Esophagus squamous epithelium (tissue), 4 donors: ENCODE data around the gene LZTR1.
"Not testable (repeated sequence)": the region's sequence is repeated elsewhere in the genome, so short reads cannot be mapped to it uniquely, and the experiment has no call there.

Experiments used
- POLR2A ChIP-seq, 4 donors: fragments of 450-650 bp; IDR thresholded peaks; one replicate each; pipeline ENCODE4 v1.6.1; 2017; ENCODE audit warnings: antibody characterized with exemption in 4 of 4, mild to moderate bottlenecking in 4 of 4, moderate library complexity in 3 of 4
- TF ChIP-seq, protein P1 (sequence below), 6 experiments: fragments of 450-650 bp in 4 of 6; fragments of 200-600 bp in 2 of 6; sonication (generic) in 2 of 6; IDR thresholded peaks; one replicate each; pipeline ENCODE4 v1.5.1; 2016 to 2019; ENCODE audit warnings: antibody characterized with exemption in 6 of 6, mild to moderate bottlenecking in 4 of 6, moderate library complexity in 4 of 6

DNA sequence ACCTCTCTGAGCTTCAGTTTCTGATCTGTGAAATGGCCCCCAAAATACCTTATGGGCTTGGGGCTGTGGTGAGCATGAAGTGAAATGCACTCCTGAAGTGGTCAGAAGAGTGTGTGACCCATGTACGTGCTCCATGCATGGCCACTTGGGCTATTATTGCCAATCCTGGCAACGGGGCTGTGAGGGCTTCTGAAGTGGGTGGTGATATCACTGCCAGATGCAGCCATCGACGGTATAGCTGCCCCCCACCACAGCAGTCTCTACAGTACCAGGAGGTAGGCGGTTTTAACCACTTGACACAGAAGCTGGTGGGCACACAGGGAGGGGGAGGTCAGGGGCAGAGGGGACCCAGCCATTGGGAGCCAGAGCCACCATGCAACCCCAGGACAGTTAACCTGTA lies 66.4 kb downstream of the LZTR1 start:
- TF ChIP-seq, protein P1, sequence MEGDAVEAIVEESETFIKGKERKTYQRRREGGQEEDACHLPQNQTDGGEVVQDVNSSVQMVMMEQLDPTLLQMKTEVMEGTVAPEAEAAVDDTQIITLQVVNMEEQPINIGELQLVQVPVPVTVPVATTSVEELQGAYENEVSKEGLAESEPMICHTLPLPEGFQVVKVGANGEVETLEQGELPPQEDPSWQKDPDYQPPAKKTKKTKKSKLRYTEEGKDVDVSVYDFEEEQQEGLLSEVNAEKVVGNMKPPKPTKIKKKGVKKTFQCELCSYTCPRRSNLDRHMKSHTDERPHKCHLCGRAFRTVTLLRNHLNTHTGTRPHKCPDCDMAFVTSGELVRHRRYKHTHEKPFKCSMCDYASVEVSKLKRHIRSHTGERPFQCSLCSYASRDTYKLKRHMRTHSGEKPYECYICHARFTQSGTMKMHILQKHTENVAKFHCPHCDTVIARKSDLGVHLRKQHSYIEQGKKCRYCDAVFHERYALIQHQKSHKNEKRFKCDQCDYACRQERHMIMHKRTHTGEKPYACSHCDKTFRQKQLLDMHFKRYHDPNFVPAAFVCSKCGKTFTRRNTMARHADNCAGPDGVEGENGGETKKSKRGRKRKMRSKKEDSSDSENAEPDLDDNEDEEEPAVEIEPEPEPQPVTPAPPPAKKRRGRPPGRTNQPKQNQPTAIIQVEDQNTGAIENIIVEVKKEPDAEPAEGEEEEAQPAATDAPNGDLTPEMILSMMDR (IDR thresholded peaks at IDR 0.05), result not testable (repeated sequence)
- not testable (repeated sequence) for TF ChIP-seq POLR2A (IDR thresholded peaks at IDR 0.05)
